Neural cell (in vitro differentiated cells): ENCODE results near the gene CST11. TPM values are rescaled to one million over a fixed set of nuclear protein-coding genes. Genes with fewer than 3 reads are reported as not detected.

Source experiments
- H2AFZ ChIP-seq: fragments of 200-600, 300-800 bp; sonication (generic), shearing (Covaris generic); 2 replicates; pipeline ENCODE4 v1.6.0; 2014; ENCODE audit warnings: low read depth, mild to moderate bottlenecking, antibody characterized with exemption, low read length, moderate library complexity
- H3F3A ChIP-seq: fragments of 200-600 bp; shearing (Covaris generic); 2 replicates; pipeline ENCODE4 v1.6.1; 2016; ENCODE audit warnings: mild to moderate bottlenecking, moderate library complexity, mixed read lengths, antibody characterized with exemption, low read length; ENCODE audit not compliant: insufficient read depth, poor library complexity, severe bottlenecking
- H3K27ac ChIP-seq: fragments of 200-600, 300-800 bp; sonication (generic), shearing (Covaris generic); 2 replicates; pipeline ENCODE4 v1.5.1; 2014; ENCODE audit warnings: mild to moderate bottlenecking, low read length, moderate library complexity
- H3K27me3 ChIP-seq: fragments of 300-800, 200-600 bp; sonication (generic), shearing (Covaris generic); 2 replicates; pipeline ENCODE4 v1.6.0; 2014; ENCODE audit warnings: mild to moderate bottlenecking, low read depth, low read length, moderate library complexity; ENCODE audit not compliant: insufficient read depth
- H3K36me3 ChIP-seq: fragments of 300-800, 200-600 bp; sonication (generic), shearing (Covaris generic); 2 replicates; pipeline ENCODE4 v1.5.1; 2014; ENCODE audit warnings: mild to moderate bottlenecking, antibody characterized with exemption, low read length, moderate library complexity; ENCODE audit not compliant: insufficient read depth
- H3K4me2 ChIP-seq: fragments of 300-800, 200-600 bp; sonication (generic), shearing (Covaris generic); 2 replicates; pipeline ENCODE4 v1.6.0; 2014; ENCODE audit warnings: mild to moderate bottlenecking, low read length
- H3K4me3 ChIP-seq: fragments of 300-800, 200-600 bp; sonication (generic), shearing (Covaris generic); 2 replicates; pipeline ENCODE4 v1.5.1; 2014; ENCODE audit warnings: mild to moderate bottlenecking, low read length, moderate library complexity
- H3K79me2 ChIP-seq: fragments of 200-600 bp; shearing (Covaris generic); replicated peaks from 2 replicates; pipeline ENCODE4 v1.6.0; 2014; ENCODE audit warnings: mild to moderate bottlenecking, low read length, moderate library complexity; ENCODE audit not compliant: insufficient read depth
- H3K9ac ChIP-seq: fragments of 300-800, 200-600 bp; sonication (generic), shearing (Covaris generic); 2 replicates; pipeline ENCODE4 v1.6.1; 2016; ENCODE audit warnings: mild to moderate bottlenecking, low read length, mixed read lengths
- H3K9me2 ChIP-seq: fragments of 200-600 bp; shearing (Covaris generic); 2 replicates; pipeline ENCODE4 v1.6.1; 2016; ENCODE audit warnings: mild to moderate bottlenecking, low read length, mixed read lengths; ENCODE audit not compliant: insufficient read depth
- H3K9me3 ChIP-seq: fragments of 200-600, 300-800 bp; sonication (generic), shearing (Covaris generic); 2 replicates; pipeline ENCODE4 v1.6.1; 2016; ENCODE audit warnings: mild to moderate bottlenecking, mixed run types, low read length, moderate library complexity, mixed read lengths
- H4K20me1 ChIP-seq: fragments of 200-600 bp; shearing (Covaris generic); 2 replicates; pipeline ENCODE4 v1.6.1; 2016; ENCODE audit warnings: mild to moderate bottlenecking, mixed run types; ENCODE audit not compliant: insufficient read depth
- CTCF ChIP-seq: fragments of 450-650 bp; IDR thresholded peaks from 2 replicates; pipeline ENCODE4 v1.5.1; 2014; ENCODE audit warnings: antibody characterized with exemption, mild to moderate bottlenecking, moderate library complexity; ENCODE audit not compliant: poor library complexity, severe bottlenecking
- EP300 ChIP-seq: fragments of 450-650 bp; conservative IDR thresholded peaks from 2 replicates; pipeline ENCODE4 v1.6.1; 2014; ENCODE audit warnings: antibody characterized with exemption, mild to moderate bottlenecking, moderate library complexity; ENCODE audit not compliant: poor library complexity, severe bottlenecking
- EZH2 ChIP-seq: fragments of 200-600, 300-800 bp; shearing (Covaris generic), sonication (generic); IDR thresholded peaks from 2 replicates; pipeline ENCODE4 v1.6.1; 2014; ENCODE audit warnings: antibody characterized with exemption, low read length, borderline replicate concordance, mild to moderate bottlenecking; ENCODE audit not compliant: insufficient read depth, poor library complexity, severe bottlenecking
- MXI1 ChIP-seq: fragments of 450-650 bp; conservative IDR thresholded peaks from 2 replicates; pipeline ENCODE4 v1.6.1; 2014; ENCODE audit warnings: antibody characterized with exemption, mild to moderate bottlenecking; ENCODE audit not compliant: poor library complexity, severe bottlenecking
- POLR2AphosphoS5 ChIP-seq: IDR thresholded peaks from 2 replicates; pipeline ENCODE4 v1.6.1; 2012
- RAD21 ChIP-seq: fragments of 450-650 bp; conservative IDR thresholded peaks from 2 replicates; pipeline ENCODE4 v1.6.1; 2014; ENCODE audit warnings: antibody characterized with exemption, mild to moderate bottlenecking, moderate library complexity
- REST ChIP-seq: IDR thresholded peaks from 2 replicates; pipeline ENCODE4 v1.6.1; 2012; ENCODE audit warnings: borderline replicate concordance
- SMC3 ChIP-seq: fragments of 450-650 bp; conservative IDR thresholded peaks from 2 replicates; pipeline ENCODE4 v1.6.1; 2014; ENCODE audit warnings: antibody characterized with exemption, mild to moderate bottlenecking, moderate library complexity; ENCODE audit not compliant: poor library complexity
- TAF1 ChIP-seq: IDR thresholded peaks from 2 replicates; pipeline ENCODE4 v1.6.1; 2012; ENCODE audit warnings: low read depth
- polyA plus RNA-seq: library from polyadenylated mRNA; depleted of rRNA; stranded (reverse); fragments of >200 nt; gene quantifications from 2 replicates; pipeline ENCODE4 v1.2.3, GENCODE V29; 2014

Gene CST11
- polyA plus RNA-seq, 1 donor from 2014 or later, result not detected

GRCh38 chr20:23456873-23457272, 4.2 kb upstream of the CST11 start:
- no peaks in the 10 kb centered on the region for H3K9me2 ChIP-seq
- no peaks in the 10 kb centered on the region for H3K36me3 ChIP-seq
- H4K20me1 ChIP-seq, result no peaks in the 10 kb centered on the region
- no peaks in the 10 kb centered on the region for H3K27me3 ChIP-seq
- no peak overlapping the region for H3K4me3 ChIP-seq
- no peak overlapping the region for H3K9ac ChIP-seq
- no peak overlapping the region for H2AFZ ChIP-seq
- no peak overlapping the region for H3K4me2 ChIP-seq
- no peaks in the 10 kb centered on the region for H3K79me2 ChIP-seq
- no peaks in the 10 kb centered on the region for H3F3A ChIP-seq
- H3K9me3 ChIP-seq, result no peaks in the 10 kb centered on the region
- no peak overlapping the region for H3K27ac ChIP-seq
- no peak for TF ChIP-seq REST
- no peak for TF ChIP-seq SMC3
- no peak for TF ChIP-seq POLR2AphosphoS5
- TF ChIP-seq RAD21, result no peak

- Histone ChIP-seq H3K9ac (no peak overlapping the region), H3K4me2 (no peak overlapping the region), H3K27ac (no peak overlapping the region), H3K4me3 (no peak overlapping the region), H3K36me3 (no peaks in the 10 kb centered on the region), H3K79me2 (no peaks in the 10 kb centered on the region), H2AFZ (no peak overlapping the region), H4K20me1 (no peaks in the 10 kb centered on the region), H3K9me2 (no peaks in the 10 kb centered on the region), H3F3A (no peaks in the 10 kb centered on the region), H3K27me3 (no peaks in the 10 kb centered on the region), H3K9me3 (no peaks in the 10 kb centered on the region)
- TF ChIP-seq EZH2 (no peak), REST (no peak), MXI1 (no peak), POLR2AphosphoS5 (no peak), RAD21 (no peak), SMC3 (no peak), TAF1 (no peak), EP300 (no peak), CTCF (no peak)
Measured at GRCh38 chr20:23456409-23456808, 3.7 kb upstream of the CST11 start.
